GM19023 (cell line): Measurements from ENCODE around the gene CCDC182.
A peak's percentile ranks its signal among the peaks of the same experiment; 100 is the strongest.

ENCODE experiments used
- ATAC-seq: cut with Tn5 transposase; IDR thresholded peaks from one replicate; pipeline ENCODE4 v1.9.1; 2021; ENCODE audit warnings: mild to moderate bottlenecking, moderate library complexity; ENCODE audit not compliant: unreplicated experiment

The CCDC182 gene

GRCh38 chr17:57730026-57730701 lies 14.9 kb downstream of the CCDC182 start:
- ATAC-seq = no peak

- no peak for ATAC-seq
Observed at GRCh38 chr17:57727630-57728175, 17.4 kb downstream of the CCDC182 start.

DNA sequence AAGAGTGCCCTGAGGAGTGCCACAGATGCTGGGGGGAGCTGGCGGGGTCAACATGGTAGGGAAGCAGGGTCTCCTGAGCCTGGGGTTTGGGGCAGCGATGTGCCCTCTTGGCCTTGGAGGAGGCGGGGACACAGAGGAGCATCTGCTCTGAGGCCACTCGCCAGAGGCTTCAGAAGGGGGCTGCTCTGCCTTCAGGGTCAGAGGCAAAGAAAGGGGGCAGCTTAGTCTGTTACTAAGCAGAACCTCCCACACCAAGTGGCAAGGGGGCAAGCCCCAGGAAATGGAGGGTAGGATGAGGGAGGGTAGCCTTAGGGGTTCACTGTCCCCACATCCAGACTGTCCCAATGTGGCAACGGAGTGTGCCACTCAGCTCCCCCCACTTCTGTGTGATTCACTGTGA lies 18.3 kb downstream of the CCDC182 start:
- no peak for ATAC-seq

DNA sequence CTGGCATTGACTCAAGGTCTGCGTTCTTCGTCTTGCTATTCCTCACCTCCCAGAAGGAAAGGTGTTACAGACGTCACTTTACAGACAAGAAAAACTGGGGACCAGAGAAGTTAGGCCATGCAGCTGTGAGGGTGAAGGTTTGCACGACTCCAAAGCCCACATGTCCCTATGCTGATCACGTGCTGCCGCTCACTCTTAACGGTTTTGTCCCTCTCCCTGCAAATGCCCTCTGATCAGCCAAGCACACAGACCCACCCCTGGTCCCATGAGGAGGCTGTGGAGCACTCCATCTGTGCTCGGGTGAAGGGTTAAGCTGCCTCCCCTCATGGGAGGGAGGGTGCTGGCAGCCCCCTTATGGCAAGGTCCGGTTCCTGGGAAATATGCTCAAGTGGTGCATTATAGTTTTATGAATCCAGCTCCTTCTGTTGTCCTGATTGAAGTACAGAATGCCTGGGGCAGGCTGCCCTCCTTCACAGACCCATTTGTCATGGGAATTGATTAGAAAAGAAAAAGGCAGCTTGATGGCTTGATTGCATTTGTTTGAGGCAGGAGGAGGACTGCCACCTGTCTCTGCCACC lies 18.8 kb downstream of the CCDC182 start:
- no peak for ATAC-seq

- ATAC-seq = no peak
Observed at GRCh38 chr17:57724729-57725125, 20.4 kb downstream of the CCDC182 start.

DNA sequence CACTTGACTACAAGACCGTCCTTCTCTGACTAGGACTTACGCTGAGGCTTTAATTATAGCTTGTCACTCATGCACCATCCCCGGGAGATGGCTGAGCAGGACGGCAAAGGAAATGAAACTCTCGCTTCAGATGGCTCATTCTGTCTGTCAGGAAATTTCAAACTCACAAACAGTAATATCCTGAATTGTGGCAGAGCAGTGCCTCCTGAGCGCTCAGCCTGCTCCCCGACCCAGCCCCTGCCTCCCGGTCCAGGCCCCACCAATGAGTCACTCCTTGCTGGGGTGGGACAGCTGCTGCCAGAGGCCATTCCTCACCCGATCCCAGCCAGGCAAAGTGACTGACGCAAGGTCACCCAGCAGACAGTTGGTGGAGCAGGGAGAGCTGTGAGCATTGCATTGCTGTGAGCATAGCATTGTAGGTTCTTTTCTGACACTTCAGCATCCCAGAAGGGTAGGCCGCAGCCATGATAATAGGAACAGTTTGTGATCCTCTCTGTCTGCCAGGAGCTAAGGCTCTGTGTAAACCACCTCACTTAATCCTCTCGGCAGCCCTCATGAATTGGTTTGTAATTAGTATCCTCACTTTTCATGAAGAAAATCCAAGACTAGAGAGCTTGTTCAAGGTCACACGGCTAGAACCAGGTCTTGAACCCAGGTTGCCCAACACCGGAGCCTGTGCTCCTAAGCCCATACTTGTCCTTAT lies 20.9 kb downstream of the CCDC182 start:
- peak; percentile 60 for ATAC-seq

- no peak for ATAC-seq
Observed at GRCh38 chr17:57723427-57724025, 21.6 kb downstream of the CCDC182 start.

DNA sequence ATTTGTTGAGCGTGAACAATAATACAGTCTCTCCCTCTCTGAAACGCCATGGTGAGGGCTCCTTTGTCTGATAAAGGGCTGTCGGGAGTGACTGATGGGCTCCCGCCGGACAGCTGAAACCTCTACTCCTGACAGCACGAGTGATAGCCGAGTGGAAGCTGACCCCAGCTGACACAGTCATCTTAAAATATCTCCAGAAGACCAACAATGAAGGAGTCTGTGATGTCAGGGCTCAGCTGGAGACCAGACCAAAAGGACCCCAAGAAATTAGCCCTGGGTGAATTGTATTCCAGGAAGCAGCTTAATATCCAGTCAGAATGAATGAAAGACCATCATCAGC lies 22.4 kb downstream of the CCDC182 start:
- no peak for ATAC-seq

DNA sequence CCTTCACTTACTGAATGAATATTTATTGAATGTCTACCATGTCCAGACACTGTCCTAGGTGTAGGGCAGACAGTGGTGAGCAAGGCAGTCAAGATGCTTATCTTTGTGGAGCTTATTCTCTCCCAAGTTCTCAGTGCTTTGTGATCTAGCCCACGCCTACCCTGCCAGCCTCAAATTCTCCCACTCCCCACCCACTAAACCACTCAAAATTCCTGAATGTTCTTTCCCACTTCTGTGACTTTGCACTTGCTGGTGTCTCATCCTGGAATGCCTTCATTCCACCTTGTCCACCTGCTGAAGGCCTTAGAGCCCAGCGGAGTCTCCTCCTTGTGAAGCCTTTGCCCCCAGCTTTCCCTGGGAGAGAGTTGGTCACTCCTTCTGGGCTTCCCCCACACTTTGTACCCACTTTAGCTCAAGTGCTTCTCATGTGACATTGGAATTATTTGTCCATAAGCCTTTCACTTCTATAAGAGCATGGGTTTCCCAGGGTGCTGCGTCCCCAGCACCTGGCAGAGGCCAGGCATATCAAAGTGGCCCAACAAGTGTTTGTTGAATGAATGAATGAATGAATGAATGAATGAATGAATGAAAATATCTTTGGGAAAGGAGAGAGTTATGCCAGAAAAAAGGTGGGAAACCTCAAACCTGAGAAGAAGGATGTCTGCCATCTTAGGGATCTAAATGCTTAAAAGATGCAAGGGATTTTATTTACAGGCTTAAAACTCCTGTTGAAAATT lies 23.0 kb downstream of the CCDC182 start:
- ATAC-seq = no peak

DNA sequence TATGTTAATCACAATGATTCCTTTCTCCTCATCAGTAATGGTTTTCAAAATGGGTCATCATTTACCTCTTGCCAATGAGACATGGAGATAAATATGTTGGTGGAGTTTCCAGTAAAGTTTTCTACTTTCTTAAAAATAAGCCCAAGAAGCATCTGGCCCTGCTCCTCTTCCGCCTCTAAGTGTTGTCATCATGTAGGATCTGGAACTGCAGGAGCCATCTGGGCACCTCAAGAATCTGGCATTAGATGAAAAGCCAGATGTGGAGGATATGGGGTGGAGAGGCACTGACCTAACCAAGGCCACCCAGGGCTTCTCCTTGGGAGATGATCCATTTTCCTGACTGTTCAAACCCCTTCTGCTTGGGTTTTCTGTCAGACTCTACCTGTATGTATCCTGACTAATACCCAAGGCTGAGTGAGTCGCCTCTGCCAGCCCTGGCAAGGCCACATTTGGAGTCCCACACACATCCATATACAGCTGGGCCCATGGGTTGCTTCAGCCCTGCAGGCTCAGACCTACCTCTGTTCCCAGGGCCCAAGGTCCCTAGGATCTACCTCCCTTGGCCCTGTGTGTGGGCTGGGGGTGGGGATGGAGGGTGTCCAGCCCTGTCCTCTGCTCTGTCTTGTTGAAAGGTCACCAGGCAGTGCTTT lies 24.6 kb downstream of the CCDC182 start:
- no peak for ATAC-seq

- ATAC-seq = no peak
Observed at GRCh38 chr17:57718878-57719277, 26.2 kb downstream of the CCDC182 start.

GRCh38 chr17:57715981-57716380 lies 29.1 kb downstream of the CCDC182 start:
- no peak for ATAC-seq

DNA sequence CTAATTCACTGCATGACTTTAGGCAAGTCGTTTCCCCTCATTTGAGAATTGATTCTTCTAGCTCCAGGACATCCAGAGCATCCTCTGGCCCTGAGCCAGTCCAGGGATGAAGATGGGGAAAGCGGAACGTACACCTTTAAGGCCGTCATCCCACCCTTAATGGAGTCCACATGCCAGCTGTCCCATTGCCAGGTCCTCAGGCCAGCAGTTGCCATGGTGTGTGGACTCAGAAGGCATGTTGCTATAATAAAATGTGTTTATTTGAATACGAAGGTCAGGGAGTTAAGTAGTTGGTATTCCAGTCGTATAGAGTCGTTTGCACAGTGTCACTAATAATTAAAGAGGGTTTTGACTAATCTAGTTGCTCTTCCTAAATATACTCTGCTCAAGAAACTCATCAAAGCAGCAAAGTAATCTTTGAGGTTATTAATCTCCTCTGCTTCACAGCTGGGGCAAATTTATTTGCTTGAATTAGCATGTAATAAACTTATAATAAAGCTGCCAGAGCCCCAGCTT lies 30.4 kb downstream of the CCDC182 start:
- no peak for ATAC-seq

GRCh38 chr17:57713140-57713539 lies 32.0 kb downstream of the CCDC182 start:
- no peak for ATAC-seq

- no peak for ATAC-seq
Observed at GRCh38 chr17:57708410-57708809, 36.7 kb downstream of the CCDC182 start.

- no peak for ATAC-seq
Observed at GRCh38 chr17:57707892-57708291, 37.2 kb downstream of the CCDC182 start.

DNA sequence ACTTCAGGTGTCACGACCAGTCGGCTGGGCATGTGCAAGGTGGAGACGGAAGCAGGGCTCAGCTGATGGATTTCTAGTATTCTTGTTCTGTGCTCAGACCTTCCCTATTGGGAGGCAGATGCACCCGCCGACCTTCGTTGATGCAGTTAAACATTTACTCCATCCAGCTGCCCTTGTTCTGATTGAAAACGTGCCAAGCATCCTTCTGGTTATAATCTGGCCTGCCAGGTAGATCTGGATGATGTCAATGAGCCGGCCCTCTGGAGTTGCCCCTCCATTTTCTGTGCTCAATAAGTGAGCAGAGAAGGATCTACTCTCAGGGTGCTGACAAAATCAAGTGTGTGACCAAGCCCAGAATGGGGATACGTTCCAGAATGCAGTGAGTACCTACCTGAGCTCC lies 38.3 kb downstream of the CCDC182 start:
- no peak for ATAC-seq

DNA sequence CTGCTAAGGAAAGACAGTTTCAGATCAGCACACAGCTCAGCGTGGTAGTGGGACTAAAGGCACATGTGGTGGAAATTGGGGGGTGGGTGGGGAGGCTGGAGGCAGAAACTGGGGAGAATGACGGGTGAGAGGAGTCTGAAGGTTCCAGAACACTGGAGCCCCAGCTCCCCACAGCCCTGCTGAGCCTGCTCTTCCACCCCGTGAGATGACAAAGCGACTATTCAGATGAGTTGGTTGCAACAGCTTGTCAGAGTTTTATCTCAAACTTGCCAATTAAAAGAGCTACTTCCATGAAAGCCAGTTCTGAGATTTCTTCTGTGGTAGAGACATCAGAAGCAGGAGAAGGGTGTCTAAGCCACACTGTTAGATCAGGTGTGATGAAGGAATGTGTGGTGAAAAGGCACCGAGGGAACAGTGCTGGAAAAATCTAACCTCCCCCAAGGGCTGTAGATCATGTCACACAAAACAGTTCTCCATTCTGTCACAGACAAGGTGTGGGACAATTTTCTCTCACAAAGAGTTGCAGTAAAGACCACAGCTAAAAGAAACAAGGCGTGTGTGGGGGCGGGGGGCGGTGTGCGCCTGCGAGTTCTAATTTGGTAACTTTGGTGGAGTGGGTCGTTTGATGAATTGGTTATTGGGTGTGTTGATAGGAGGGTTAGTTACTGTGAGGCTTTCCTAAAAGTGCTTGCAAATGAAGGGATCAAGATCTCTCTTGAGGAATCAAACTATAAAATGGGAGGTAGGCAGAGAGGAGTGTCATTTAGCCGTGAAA lies 39.0 kb downstream of the CCDC182 start:
- no peak for ATAC-seq

DNA sequence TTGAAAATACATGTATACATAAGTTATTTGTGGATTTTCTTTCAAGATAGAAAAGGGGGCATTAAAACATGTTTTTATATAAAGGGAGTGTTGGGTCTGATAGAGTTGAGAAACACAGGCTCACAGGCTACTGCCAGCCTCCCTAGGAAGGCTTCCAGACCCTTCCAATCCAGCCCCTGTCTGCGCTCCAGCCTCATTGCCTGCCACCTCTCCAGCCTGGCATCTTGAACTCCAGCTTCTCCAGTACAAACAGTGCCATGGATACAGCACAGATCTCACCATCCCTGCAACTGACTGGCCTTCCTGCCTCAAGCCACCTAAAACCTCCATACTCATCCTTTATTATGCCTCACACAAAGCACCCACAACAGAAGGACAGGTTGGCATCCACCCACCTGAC lies 40.7 kb downstream of the CCDC182 start:
- ATAC-seq = no peak

- ATAC-seq = no peak
Observed at GRCh38 chr17:57703273-57703672, 41.8 kb downstream of the CCDC182 start.
